Osteoblast (primary cell): ENCODE results near the gene TXK. TPM values are rescaled to one million over a fixed set of nuclear protein-coding genes. Genes with fewer than 3 reads are reported as not detected.

Source experiments
- DNase-seq: peaks from one replicate; pipeline ENCODE4 v3.0.0; 2011; ENCODE audit warnings: low spot score, mixed read lengths; ENCODE audit not compliant: insufficient read length; ENCODE audit errors: missing footprints
- H2AFZ ChIP-seq: 2 replicates; pipeline ENCODE4 v1.6.0; 2011; ENCODE audit warnings: mild to moderate bottlenecking, low read length
- H3K27ac ChIP-seq: 2 replicates; pipeline ENCODE4 v1.5.1; 2011; ENCODE audit warnings: mild to moderate bottlenecking, low read depth, low read length, moderate library complexity
- H3K27me3 ChIP-seq: 2 replicates; pipeline ENCODE4 v1.6.0; 2012; ENCODE audit warnings: mild to moderate bottlenecking, control low read depth, inconsistent platforms, low read length, moderate library complexity; ENCODE audit not compliant: insufficient read depth
- H3K36me3 ChIP-seq: 2 replicates; pipeline ENCODE4 v1.5.1; 2011; ENCODE audit warnings: mild to moderate bottlenecking, low read length, control low read depth, moderate library complexity; ENCODE audit not compliant: insufficient read depth
- H3K4me1 ChIP-seq: 2 replicates; pipeline ENCODE4 v1.5.1; 2011; ENCODE audit warnings: mild to moderate bottlenecking, low read length, control low read depth, moderate library complexity; ENCODE audit not compliant: insufficient read depth
- H3K4me2 ChIP-seq: 2 replicates; pipeline ENCODE4 v1.6.0; 2011; ENCODE audit warnings: mild to moderate bottlenecking, low read length; ENCODE audit not compliant: insufficient read depth
- H3K4me3 ChIP-seq: fragments of 200-600 bp; sonication (generic); 3 replicates; pipeline ENCODE4 v1.5.1; 2012; ENCODE audit warnings: mild to moderate bottlenecking, low read length, inconsistent platforms; ENCODE audit not compliant: insufficient read depth
- H3K79me2 ChIP-seq: 2 replicates; pipeline ENCODE4 v1.6.0; 2012; ENCODE audit warnings: mild to moderate bottlenecking, low read length, control low read depth, inconsistent platforms; ENCODE audit not compliant: insufficient read depth
- H3K9me3 ChIP-seq: 2 replicates; pipeline ENCODE4 v1.5.1; 2011; ENCODE audit warnings: low read depth, low read length, control low read depth
- H4K20me1 ChIP-seq: 2 replicates; pipeline ENCODE4 v1.6.0; 2012; ENCODE audit warnings: mild to moderate bottlenecking, low read length, control low read depth; ENCODE audit not compliant: insufficient read depth
- CTCF ChIP-seq: IDR thresholded peaks from 2 replicates; pipeline ENCODE4 v1.5.1; 2011; ENCODE audit warnings: mild to moderate bottlenecking, low read depth, low read length, moderate library complexity; ENCODE audit errors: extremely low read depth
- total RNA-seq: library from RNA; depleted of rRNA; stranded (reverse); fragments of >200 nt; gene quantifications from 2 replicates; pipeline ENCODE4 v1.2.3, GENCODE V29; 2012

Gene TXK
- total RNA-seq, 1 donor: 0.72 TPM

GRCh38 chr4:48109413-48110263 is 24.4 kb downstream of the TXK start:
- peak; percentile 62 for DNase-seq
- Histone ChIP-seq H2AFZ (no peak overlapping the region), H3K27me3 (no peaks in the 10 kb centered on the region), H3K4me2 (no peak overlapping the region), H3K36me3 (no peaks in the 10 kb centered on the region), H3K9me3 (no peaks in the 10 kb centered on the region), H3K27ac (no peak overlapping the region), H3K4me3 (no peak overlapping the region), H3K4me1 (peaks cover 7% of the 10 kb centered on the region), H3K79me2 (no peaks in the 10 kb centered on the region), H4K20me1 (no peaks in the 10 kb centered on the region)
- TF ChIP-seq CTCF: peak; percentile 57

- Histone ChIP-seq H2AFZ (no peak overlapping the region), H3K4me1 (peaks cover 7% of the 10 kb centered on the region), H3K79me2 (no peaks in the 10 kb centered on the region), H3K4me2 (no peak overlapping the region), H3K27ac (no peak overlapping the region), H3K4me3 (no peak overlapping the region), H3K27me3 (no peaks in the 10 kb centered on the region), H3K36me3 (no peaks in the 10 kb centered on the region), H3K9me3 (no peaks in the 10 kb centered on the region), H4K20me1 (no peaks in the 10 kb centered on the region)
- no peak for DNase-seq
- TF ChIP-seq CTCF: no peak
These were observed 25.6 kb downstream of the TXK start for GRCh38 chr4:48108309-48109073.

- no peak for DNase-seq
- no peak overlapping the region for H3K4me2 ChIP-seq
- H3K4me3 ChIP-seq: no peak overlapping the region
- no peak overlapping the region for H2AFZ ChIP-seq
- no peaks in the 10 kb centered on the region for H3K4me1 ChIP-seq
- H3K27ac ChIP-seq: no peak overlapping the region
- H3K79me2 ChIP-seq: no peaks in the 10 kb centered on the region
- H4K20me1 ChIP-seq: no peaks in the 10 kb centered on the region
- no peaks in the 10 kb centered on the region for H3K9me3 ChIP-seq
- TF ChIP-seq CTCF: no peak
- H3K36me3 ChIP-seq: no peaks in the 10 kb centered on the region
- H3K27me3 ChIP-seq: no peaks in the 10 kb centered on the region
These were observed 28.8 kb downstream of the TXK start for GRCh38 chr4:48105230-48105629.
